GM19467 (cell line): Measurements from ENCODE around the gene KRT36.

Experiments used
- ATAC-seq: cut with Tn5 transposase; IDR thresholded peaks from one replicate; pipeline ENCODE4 v1.9.1; 2021; ENCODE audit warnings: mild to moderate bottlenecking, moderate library complexity; ENCODE audit not compliant: unreplicated experiment

The KRT36 gene

DNA sequence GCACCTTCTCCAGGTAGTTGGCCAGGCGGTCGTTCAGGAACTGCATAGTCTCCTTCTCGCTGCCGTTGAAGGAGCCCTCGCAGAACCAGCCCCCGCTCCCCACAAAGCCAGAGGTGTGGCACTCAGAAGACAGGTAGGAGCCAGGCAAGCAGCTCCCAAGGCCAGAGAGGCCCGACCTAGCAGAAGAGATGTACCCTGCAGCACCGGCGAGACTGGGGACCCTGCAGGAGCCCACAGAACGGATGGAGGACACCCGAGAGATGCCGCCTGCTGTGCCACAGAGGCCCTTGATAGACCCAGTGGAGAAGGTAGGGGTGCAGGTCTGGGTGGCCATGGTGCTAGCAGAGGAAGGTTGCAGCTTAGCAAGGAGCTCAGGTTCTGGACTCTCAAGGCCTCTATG lies at the start of gene KRT36:
KRT36 (minus strand) TSS at position 380 of the 400 bp plus-strand sequence; CDS start at position 334, 46 bp downstream.
- ATAC-seq = no peak

GRCh38 chr17:41539071-41539492 lies 49.4 kb upstream of the KRT36 start:
- no peak for ATAC-seq

GRCh38 chr17:41538565-41538991 lies 48.9 kb upstream of the KRT36 start:
- ATAC-seq = no peak

DNA sequence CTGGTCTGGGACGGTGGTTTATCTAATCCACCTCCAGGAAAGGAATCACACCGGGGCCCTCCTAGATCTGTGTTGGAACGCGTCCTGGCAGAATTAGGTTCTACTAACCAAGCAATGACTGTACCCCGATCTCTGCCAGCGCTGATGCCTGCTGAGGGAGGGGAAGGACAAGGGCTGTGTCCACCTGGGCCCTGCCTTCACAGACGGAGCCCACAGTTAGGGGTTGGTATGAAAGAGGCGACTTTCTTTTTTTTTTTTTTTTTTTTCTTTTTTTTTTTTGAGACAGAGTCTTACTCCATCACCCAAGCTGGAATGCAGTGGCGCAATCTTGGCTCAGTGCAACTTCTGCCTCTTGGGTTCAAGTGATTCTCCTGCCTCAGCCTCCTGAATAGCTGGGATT lies 48.3 kb upstream of the KRT36 start:
- no peak for ATAC-seq

GRCh38 chr17:41537614-41537954 lies 47.9 kb upstream of the KRT36 start:
- no peak for ATAC-seq

DNA sequence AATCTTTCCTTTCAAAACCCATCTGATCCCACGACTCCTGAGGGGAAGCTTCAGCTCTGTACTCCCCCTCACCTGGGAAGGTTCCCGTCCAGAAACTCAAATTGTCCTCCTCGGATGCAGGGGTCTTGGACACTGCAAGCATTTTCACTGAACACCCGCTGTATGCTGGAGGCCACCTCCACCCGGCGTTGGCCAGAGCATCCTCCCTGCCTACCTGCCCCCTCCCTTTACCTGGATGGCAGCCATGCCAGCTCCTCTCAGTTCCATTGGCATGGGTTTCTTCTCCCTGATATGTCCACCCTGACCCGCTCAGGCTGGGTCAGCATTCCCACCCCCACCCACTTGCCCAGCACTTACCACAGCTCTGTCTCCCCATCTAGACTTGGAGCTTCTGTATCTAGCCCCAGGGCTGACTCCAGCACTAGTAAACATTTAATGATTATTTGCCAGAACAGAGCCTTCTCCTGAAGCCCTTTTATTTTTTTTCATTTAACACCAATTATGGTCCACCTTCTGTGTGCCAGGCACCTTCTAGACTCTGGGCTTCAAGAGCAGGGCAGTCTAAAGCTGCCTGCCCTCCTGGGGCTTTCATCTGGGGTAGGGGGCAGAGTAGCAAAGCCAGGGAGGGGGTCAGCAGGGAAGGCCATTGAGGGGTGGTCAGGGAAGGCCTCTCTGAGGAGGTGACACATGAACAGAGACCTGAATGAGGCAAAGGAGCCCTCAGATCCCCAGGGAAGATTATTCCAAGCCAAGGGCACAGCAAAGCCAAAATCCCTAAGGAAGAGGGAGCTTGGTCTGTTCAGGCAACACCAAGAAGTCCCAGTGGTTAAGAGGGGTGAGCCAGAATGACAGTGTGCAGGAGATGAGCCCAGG lies 47.3 kb upstream of the KRT36 start:
- ATAC-seq = no peak

DNA sequence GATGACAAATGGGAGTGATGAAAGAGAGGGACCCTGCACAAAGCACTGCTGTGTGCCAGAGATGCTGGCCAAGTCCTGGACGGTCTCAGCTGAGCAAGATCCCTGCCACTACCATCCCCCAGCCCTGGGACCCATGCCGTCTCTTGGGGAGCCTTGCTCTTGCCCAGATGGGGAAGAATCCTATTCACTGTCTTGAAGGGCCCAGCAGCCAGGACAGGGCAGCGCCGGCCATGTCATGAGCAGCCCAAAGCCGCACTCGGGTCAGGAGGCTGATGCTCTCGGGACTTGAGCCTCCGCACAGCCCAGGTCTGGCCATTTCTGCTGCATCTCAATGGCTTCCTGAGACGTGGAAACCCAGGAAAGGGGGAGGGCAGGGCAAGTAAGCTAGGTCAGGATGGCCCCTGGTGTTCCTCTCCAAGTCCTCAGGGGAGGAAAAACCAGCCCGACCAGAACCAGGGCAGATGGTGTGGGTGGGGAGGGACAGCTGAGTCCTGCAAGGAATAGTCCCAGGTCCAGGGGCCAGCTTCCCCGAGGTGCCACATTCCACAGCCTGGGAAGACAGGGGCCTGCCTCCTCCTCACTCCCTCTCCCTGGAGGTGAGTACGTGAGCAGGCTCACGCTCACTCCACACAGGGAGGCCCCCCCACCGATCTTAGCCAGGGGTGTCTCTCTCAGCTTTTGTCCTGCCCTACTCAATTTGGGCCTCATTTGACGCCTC lies 46.2 kb upstream of the KRT36 start:
- no peak for ATAC-seq

GRCh38 chr17:41534899-41535546 lies 45.3 kb upstream of the KRT36 start:
- ATAC-seq = no peak

GRCh38 chr17:41533613-41534012 lies 43.9 kb upstream of the KRT36 start:
- no peak for ATAC-seq

DNA sequence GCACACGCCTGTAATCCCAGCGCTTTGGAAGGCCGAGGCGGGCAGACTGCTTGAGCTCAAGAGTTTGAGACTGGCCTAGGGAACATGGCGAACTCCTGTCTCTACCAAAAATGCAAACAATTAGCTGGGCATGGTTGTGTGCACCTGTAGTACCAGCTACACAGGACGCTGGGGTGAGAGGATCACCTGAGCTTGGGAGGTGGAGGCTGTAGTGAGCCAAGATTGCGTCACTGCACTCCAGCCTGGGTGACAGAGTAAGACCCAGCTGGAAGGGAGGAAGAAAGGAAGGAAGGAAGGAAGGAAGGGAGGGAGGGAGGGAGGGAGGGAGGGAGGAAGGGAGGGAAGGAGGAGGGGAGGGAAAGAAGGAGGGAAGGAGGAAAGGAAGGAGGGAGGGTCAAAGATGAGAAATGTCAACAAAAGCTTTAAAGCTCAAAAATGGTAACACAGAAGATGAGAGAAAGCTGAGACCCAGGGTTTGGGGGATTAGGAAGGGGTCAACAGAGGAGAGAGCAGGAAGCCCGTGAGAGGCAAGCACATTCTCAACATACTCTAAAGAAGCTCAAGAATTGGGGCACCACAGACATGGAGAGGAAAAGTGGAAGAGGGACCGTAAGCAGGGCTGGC lies 43.3 kb upstream of the KRT36 start:
- no peak for ATAC-seq

DNA sequence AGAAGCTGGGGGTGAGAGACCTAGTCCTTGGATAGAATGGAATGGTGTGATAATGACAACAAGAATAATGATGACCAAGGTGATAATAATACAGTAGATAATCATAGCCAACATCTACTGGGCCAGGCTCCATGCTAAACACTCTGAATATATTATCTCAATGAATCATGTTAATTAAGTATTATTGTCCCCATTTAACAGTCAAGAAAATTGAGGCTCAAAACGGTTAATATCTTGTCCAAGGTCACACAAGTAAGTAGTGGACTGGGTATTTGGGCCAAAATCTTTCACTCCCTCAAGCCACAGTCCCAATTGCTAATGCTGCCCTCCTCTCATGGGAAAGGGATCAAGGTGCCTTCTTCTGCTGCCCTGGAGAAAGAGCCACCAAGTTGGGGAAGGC lies 42.3 kb upstream of the KRT36 start:
- ATAC-seq = no peak

DNA sequence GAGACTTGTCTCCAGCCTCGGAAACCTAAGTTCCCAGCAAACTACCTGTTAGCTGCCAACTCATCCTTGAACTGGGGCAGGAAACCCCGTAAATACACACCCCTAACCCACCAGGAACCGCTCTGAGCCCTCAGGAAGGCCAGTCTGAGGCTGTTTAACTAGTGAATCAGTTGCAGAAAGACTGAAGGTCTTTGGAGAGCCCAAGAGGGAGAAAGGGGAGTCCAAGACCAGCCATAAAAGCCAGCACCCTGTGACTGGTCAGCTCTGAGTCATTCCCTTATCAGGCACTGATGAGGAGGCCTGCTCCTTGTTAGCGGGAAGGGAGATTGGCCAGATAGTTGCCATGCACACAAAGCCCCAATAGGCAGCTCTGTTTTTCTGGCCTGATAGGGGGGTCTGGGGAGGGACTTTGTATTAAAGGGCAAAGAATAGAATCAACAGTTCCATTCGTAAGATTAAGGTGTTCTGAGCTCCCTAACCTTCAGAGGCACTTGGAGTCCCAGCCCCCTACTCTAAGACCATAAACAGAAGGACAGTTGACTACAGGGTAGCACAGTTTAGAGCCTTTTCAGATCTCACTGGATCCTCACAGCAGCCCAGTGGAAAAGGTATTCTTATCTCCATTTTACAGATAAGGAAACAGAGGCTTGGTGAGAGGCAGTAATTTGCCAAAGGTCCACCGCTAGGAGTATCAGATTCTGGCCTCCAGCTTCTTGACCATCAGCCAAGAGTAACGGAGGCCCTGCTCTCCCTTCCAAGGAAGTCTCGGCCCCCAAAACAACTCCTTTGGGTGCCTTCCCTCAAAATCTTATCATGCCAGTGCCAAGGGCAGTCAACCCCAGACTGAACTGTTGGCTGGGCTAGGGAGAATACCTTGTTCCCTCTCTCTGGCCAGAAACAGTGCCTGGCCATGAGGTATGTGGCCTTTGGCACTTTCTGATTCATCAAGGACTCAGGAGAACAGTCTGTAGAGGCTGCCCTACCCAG lies 40.6 kb upstream of the KRT36 start:
- no peak for ATAC-seq

DNA sequence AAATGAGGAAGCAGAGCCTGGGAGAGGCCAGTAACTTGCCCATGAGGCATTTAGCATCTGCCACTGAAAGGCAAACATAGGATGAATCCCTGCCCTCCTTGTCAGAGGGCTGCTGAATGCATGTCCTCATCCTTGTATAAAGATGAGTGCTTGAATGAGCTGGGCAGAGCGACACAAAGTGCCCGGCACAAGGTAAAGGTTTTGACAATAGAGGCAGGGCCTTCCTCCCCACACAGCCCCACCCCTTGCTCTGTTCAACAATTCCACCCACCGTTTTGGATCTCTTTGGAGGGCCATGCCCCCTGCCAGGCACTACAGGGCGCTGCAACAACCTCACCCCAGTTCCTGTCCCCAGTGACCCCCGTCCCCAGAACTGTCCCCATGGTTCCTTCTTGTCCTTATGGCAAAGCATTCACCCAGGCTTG lies 39.8 kb upstream of the KRT36 start:
- no peak for ATAC-seq

DNA sequence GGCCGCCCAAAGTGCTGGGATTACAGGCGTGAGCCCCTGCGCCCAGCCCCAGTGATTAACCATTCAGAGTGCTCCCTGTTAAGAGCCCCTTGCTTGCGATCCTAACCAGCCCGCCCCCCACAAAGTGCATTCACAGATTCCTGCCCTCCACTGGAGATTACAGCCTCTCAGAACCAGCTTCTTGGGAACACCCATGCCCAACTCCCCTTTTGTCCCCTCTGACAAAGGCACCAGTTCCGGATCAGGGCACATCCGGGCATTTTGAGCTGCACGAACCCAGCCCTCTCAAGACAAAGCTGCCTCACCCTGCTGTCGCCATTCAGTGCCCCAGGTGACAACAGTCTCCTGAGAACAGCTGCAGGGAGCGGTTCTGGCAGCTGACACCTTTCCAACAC lies 39.2 kb upstream of the KRT36 start:
- no peak for ATAC-seq

DNA sequence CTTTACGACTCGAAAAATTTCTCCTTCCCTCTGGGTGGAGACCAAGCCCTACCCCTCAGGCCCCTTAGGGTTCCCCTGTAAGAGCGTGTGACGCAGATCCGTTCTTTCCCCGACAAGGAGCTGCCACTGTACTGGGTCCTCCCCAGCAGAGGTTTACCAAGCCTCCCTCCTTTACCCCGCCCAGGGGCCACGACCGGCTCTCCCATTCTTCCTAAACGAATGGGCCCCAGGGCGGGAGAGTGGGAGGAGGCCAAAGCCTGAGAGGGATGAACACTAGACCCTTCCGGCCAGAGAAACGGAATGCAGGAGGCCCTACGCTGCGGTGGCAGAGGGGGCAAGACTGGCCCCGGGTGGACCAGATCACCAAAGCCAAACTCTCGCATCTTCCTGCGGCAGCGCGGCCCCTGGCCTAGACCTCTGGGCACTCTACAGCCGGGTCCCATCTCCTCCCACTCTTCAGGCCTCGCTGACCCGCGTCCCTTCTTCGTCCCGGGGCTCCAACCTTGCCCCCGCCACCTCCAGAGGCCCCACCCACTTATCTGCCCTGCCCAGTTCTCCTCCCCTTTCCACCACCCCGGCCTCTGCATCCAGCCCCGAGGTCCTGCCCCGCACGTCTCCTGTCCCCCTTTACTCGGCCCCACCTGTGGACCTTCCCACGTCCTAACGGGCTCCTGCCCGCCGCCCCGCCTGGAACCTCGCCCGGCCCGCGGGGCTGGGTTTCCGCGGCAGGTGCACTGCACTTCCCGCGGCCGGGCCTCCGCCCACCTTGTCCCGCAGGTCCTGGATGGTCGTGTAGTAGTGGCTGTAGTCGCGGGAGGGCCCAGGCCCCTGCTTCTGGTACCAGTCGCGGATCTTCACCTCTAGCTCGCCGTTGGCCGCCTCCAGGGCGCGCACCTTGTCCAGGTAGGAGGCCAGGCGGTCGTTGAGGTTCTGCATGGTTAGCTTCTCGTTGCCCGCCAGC lies 37.6 kb upstream of the KRT36 start:
- ATAC-seq = no peak

GRCh38 chr17:41524261-41524660 lies 34.6 kb upstream of the KRT36 start:
- no peak for ATAC-seq

DNA sequence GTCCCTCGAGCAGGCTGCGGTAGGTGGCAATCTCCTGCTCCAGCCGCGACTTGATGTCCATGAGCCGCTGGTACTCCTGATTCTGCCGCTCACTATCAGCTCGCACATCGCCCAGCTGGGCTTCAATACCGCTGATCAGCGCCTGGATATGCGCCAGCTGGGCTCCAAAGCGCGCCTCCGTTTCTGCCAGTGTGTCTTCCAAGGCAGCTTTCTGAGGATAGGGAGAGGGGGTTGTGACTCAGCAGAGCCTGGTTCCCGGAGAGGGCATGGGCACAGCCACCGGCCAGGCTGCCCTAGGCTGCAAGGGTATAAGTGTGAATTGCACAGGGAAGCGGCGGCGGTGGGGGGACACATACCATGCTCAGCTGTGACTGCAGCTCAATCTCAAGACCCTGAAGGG lies 34.1 kb upstream of the KRT36 start:
- ATAC-seq = no peak

DNA sequence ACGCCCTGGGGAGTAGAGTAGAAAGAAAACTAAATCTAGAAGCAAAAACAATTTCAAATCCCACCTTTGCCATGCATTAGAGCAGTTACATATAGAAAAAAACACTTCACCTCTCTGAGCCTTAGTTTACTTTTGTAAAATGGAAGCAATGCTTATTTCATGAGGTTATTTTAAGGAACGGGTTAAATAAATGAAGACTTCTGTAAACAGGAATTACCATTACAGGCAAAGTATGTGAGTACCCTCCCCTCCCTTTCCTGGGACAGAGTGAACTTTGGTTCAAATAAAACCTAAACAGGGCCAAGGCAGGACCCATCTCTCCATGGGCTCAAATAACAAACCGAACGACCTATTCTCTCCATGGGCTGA lies 33.5 kb upstream of the KRT36 start:
- ATAC-seq = no peak
